ENCODE results near the gene PROSER2. TPM values are rescaled to one million over a fixed set of nuclear protein-coding genes. Genes with fewer than 3 reads are reported as not detected.

The PROSER2 gene
- total RNA-seq, 6 experiments from 2014 or later, result 0.74 to 2.9 (median 1.5) TPM

- H3K4me3 Mint-ChIP-seq, result no peak overlapping the region
- no peaks in the 10 kb centered on the region for H3K9me3 Mint-ChIP-seq
- H3K27ac Mint-ChIP-seq, result no peak overlapping the region
- no peak for DNase-seq
- H3K4me1 Mint-ChIP-seq (ENCODE audit: low read depth), result peaks cover 10% of the 10 kb centered on the region; the same call in 1 of the 2 replicates
- H3K27me3 Mint-ChIP-seq (ENCODE audit: insufficient read depth), result peaks cover 21% of the 10 kb centered on the region
- TF ChIP-seq, protein P1, sequence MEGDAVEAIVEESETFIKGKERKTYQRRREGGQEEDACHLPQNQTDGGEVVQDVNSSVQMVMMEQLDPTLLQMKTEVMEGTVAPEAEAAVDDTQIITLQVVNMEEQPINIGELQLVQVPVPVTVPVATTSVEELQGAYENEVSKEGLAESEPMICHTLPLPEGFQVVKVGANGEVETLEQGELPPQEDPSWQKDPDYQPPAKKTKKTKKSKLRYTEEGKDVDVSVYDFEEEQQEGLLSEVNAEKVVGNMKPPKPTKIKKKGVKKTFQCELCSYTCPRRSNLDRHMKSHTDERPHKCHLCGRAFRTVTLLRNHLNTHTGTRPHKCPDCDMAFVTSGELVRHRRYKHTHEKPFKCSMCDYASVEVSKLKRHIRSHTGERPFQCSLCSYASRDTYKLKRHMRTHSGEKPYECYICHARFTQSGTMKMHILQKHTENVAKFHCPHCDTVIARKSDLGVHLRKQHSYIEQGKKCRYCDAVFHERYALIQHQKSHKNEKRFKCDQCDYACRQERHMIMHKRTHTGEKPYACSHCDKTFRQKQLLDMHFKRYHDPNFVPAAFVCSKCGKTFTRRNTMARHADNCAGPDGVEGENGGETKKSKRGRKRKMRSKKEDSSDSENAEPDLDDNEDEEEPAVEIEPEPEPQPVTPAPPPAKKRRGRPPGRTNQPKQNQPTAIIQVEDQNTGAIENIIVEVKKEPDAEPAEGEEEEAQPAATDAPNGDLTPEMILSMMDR (IDR thresholded peaks at IDR 0.05), result no peak
- no peaks in the 10 kb centered on the region for H3K36me3 Mint-ChIP-seq (ENCODE audit: low read depth)
These were observed 90.0 kb downstream of the PROSER2 start for GRCh38 chr10:11913079-11913641.

DNA sequence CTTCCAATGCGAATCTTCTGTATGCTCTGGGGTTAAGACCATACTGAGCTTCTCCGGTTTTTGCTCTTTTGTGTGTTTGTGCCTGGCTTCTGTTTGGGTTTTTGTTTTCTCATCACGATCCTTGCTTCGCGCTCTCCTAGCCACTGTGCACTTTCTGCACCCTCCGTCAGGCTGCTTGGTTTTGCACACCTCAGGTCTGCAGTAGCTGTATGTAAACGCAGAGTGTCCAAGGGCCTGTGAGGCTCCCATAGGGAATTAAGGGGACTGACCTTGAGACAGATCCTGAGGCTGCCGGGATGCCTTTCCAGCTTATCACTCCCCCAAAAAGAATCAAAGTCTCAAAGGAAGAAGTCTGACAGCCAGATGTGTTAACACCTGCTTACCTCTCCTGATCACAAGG lies 95.2 kb downstream of the PROSER2 start:
- Mint-ChIP-seq H3K27me3 (ENCODE audit: insufficient read depth) (peaks cover 8% of the 10 kb centered on the region; the same call in 1 of the 2 replicates), H3K27ac (no peak overlapping the region), H3K36me3 (ENCODE audit: low read depth) (peaks cover 28% of the 10 kb centered on the region), H3K4me3 (no peak overlapping the region), H3K4me1 (ENCODE audit: low read depth) (peaks cover 3% of the 10 kb centered on the region; the same call in 1 of the 2 replicates), H3K9me3 (no peaks in the 10 kb centered on the region)
- no peak for DNase-seq
- TF ChIP-seq, protein P1 (IDR thresholded peaks at IDR 0.05), result no peak

- Mint-ChIP-seq H3K27me3 (ENCODE audit: insufficient read depth) (peaks cover 8% of the 10 kb centered on the region; the same call in 1 of the 2 replicates), H3K27ac (no peak overlapping the region)
These were observed 96.1 kb downstream of the PROSER2 start for GRCh38 chr10:11919271-11919670.

More at GRCh38 chr10:11919271-11919670, 96.1 kb downstream of the PROSER2 start:
- DNase-seq, result no peak
- H3K4me3 Mint-ChIP-seq, result no peak overlapping the region
- no peaks in the 10 kb centered on the region for H3K9me3 Mint-ChIP-seq
- H3K4me1 Mint-ChIP-seq (ENCODE audit: low read depth), result no peaks in the 10 kb centered on the region
- peaks cover 28% of the 10 kb centered on the region for H3K36me3 Mint-ChIP-seq (ENCODE audit: low read depth)
- TF ChIP-seq, protein P1 (IDR thresholded peaks at IDR 0.05), result no peak

Other genes starting within 250 kb of the PROSER2 start
- 10 to 100 TPM in 5 of 6 experiments, 1 to 10 TPM in 1; 9.8 to 13.3 (median 11.8) TPM for gene USP6NL, start 211.7 kb upstream of the PROSER2 start, total RNA-seq (2021; fragmentation: NEBNext Ultra II Directional; extraction: Animal tissue kit (Norgen Biotek cat#: 25700))
- 1 to 10 TPM in 2 of 6 experiments, under 1 TPM in 3, not detected in 1; 0.10 to 1.4 (median 0.23) TPM for gene ECHDC3, start 81.0 kb upstream of the PROSER2 start, total RNA-seq (2021; fragmentation: NEBNext Ultra II Directional; extraction: Animal tissue kit (Norgen Biotek cat#: 25700))
- gene UPF2, start 219.5 kb downstream of the PROSER2 start, total RNA-seq (2021; fragmentation: NEBNext Ultra II Directional; extraction: Animal tissue kit (Norgen Biotek cat#: 25700)), result 10 to 100 TPM; 18.3 to 24.1 (median 22.0) TPM
- 10 to 100 TPM; 10.2 to 15.1 (median 12.7) TPM for gene DHTKD1, start 245.6 kb downstream of the PROSER2 start, total RNA-seq (2021; fragmentation: NEBNext Ultra II Directional; extraction: Animal tissue kit (Norgen Biotek cat#: 25700))